Stromal cell of bone marrow (primary cell): ENCODE results near the gene FARS2.
"Not testable (repeated sequence)": the region's sequence is repeated elsewhere in the genome, so short reads cannot be mapped to it uniquely, and the experiment has no call there.

Experiments used
- DNase-seq: peaks from one replicate; pipeline ENCODE4 v3.0.0-alpha.2; 2012; ENCODE audit warnings: low read depth

FARS2 gene

DNA sequence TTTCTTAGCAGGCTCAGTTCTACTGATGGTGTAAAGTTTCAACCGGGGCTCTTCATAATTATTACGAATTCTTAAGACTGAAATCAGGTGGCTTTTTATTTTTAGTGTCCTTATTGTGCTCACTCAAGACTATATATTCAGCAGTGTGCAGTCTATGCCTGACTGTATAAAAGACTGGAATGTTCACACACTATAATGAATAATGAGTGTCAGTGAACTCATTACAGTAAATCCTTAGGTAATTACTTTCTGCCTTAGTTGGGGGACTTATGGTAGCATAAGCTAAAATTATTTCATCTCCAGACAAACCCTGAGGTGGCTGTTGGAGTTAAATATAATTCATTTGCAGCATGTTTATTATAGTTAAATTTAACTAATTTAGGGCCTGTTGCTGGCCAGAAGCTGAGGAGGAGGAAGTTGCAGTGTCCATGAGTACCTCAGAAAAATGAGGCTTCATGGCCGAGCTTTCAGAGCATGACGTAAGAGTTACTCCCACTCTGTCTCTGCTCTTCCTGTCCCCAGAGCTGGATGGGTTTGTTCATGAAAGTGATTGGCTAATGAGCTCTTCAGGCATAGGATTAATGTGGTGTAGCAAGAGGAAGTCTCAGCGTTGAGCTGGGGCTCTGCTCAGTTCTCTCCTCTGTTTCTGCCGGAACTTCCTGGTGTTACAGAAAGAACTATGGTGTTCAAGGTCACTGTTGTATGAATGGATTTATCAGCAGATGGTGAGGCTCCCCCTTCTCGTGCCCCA lies 409.7 kb downstream of the FARS2 start:
- no peak for DNase-seq

DNA sequence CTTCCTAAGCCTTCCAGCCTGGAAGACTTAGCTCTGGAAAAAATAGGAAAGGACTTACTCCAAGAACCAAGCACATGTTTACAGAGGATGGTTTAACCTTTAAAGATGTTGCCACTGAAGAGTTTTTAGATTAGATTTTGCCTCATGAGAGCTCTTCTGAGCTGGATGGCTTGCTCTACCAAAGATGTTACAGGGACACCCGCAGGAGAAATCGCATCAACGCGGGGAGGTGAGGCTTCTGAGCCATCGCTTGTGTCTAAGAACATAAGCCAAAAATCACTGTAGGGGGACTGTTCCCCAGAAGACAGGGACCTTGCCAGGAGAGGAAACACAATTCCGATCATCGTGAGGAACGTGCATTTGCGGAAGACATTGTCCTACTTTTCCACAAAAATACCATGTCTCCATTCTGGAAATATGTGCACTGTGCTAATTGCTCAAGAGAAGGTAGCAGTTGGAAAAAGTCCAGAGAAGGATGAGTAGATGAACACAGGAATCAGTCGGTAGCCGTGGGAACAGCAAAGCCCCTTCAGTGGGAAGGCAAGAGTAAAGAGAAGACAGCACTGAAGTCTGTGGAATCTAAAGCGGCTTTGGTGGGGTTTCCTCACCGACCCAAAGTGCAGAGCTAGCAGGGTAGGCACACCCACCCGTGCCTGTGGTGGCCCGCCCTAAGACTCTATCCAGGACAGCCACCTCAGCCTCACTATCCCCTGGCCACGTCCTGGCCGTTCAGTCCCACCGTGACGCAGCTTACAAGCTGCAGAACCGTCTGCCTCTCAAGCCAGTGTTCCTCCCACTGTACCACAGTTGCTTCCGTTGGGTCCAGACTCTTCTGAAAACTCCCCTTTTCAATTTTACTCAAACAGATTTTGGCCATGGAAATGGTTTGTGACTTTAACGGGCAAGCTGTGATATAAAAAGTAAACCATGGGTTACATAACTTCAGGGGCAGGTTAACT lies 410.6 kb downstream of the FARS2 start:
- peak; percentile 49 for DNase-seq

DNA sequence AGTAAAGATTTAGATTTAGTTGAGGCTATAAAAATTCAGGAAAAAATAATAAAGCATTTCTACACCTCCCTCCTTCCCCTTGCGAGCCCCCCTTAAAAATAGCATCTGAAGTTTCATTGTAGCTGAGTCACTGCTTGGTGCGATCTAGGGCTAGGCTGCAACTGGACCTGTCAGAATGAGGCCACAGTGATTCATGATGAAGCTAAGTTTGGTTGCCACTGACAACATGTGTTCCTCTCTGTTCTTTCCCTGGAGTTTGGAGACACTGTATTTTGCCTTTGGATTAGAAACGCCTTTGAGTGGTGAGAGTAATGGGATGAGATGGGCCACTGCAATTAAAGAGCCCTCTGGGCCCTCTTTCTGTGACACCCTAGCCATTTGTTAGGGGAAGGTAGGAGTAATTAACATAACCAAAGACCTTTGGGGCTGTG lies 411.3 kb downstream of the FARS2 start:
- peak; percentile 96 for DNase-seq

DNA sequence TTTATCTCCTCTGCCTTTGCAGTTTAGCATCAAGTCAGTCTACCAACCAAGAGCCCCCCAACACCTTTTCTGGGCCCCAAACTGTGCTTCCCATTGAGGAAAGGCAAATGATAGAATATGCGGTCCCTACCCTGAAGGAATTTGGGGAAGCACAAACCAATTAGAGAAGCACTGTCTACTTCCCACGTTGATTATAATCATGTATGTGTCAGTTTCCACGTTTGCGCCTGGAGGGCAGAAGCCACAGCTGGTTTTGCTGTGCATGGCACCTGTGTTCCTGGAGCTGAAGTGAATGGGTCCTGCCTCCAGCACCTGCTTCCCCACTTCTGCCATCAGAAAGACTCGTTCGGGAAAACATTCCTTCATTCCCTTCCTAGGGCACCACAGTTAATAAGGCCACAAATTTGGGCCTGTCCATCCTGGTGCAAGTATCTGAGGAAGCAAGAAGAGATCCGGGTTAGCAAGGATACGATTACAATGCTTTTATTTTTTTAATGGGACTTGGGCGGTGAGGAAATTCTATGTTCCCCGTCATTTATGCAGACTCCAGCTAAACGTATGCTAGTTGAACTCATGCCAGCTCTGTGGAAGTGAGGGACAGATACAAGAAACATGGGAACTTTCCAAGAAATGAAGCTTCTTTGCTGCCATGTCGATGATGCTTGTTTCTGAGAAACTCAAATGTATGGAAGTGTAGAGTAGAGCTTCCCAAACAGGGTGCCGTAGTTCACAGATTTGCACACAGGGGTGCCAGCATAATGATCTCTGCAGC lies 411.9 kb downstream of the FARS2 start:
- no peak for DNase-seq

DNA sequence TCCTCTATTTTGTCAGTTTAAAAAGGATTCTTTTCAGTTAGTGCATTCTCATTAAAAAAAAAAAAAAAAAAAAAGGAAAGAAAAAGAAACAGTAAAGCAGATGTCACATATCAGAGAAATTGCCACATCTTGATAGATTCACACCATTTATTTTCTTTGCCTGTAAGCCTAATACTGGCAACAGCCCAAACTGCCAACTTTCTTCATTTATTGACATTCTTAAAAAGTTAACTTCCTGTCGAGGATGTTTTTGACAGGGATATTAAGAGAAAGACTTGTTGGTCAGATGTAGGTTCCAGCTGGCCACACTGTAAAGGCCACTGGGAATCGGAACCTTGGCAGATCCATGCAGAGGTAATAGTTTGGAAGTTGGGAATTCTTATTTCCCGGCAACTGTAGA lies 412.8 kb downstream of the FARS2 start:
- no peak for DNase-seq

DNA sequence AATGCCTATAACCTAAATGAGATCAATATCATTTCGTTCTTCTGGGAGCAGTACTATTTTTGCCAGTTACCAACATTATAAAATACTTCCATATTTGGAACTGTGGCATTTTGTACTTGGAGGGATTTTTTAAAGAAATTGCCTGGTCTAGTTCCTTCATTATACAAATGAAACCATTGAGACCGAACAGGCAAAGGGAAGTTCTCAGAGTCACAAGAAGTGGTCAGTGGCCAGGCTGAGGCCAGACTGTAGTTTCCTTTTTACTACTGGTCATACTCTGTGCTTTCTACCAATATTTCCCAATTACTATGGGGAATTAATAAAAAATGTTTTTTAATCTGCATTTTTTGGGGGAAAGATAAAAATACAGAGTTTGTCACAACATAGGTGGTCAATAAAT lies 413.4 kb downstream of the FARS2 start:
- DNase-seq, result no peak

DNA sequence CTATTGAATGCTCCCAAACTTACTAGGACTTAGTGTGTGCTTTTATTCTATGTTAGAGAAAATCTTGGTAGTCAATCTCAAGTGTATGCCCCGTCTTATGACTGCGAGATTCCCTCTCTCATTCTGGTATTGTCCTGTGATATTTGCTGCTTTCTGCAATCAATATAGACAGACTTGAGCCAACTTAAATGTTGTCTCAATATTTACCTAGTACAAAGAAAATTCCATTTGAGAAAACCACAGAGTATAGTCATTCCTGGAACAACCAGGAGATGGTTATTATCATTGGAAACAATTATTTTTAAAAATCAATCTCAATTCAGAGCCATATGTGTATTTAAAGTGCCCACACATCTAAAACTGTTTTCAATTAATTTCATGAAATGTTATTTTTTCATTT lies 415.4 kb downstream of the FARS2 start:
- DNase-seq, result no peak

DNA sequence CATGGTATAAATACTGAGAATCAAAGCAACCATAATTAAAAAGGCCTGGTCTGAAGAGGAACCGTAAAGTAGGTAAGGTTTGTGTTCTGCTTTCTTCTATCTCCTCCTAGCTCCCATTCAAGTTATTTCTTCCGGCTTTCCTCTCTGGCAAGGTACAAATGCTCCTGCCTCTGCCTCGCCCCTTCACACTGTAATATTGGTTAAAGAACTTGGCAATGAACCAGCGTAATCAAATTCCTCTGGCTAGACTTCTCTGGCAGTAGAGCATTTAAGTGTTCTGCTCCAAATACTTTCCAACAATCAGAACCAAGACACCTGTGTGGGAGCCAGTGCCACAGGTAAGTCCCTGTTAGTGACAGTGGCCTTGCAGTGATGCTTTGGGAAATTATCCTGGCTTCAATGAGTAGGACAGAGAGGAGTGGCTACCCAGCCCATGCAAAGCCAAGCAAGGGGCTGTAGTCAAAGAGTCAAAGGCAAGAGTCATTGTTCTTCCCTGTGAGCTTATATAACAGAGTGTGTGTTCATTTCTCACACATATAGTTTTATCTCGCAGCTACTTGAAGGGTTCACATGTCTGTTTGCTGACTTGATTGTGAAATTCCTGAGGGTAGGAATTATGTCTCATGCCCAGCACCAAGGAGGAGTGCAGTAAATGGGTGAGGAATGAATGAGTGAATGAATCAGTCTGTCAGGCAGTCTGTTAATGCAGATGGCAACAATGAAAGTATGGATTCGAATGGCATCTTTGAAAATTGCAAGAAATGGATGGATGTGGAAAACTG lies 416.1 kb downstream of the FARS2 start:
- DNase-seq, result no peak

DNA sequence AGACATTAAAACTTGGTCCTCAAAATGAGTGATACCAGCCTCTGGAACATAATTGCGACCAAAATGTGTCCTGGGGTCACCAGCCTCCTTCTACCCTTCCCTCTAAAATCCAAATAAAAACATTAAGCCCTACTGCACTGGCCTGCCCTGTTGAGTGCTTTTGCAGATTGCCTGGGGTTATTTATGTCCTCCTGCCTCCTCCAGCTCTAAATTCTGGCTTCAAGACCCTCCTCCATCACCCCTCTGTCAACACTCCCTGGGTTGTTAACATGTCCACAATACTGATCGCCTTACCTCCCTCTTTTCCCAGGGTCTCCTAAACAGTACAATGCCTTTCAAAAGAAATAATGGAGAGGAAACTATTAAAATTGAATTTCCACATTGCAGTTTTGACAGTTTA lies 418.0 kb downstream of the FARS2 start:
- DNase-seq, result no peak

DNA sequence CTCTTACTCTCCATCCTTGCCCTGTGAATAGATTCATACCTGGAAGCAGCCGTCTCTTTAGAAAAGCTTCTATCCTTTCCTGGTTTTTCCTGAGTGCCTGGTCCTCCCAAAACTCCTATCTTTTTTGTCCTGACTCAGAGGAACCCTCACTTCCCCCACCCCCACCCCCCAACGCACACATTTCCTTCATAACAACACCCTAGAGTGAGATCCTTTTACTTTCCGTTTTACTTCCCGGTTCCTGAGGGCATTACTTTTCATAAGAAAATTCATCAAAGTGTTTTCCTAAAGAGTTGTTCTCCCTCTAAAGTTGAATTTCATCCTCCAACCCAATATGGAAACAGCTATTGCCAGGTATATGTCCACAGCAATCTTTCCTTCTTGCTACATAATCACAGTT lies 418.4 kb downstream of the FARS2 start:
- no peak for DNase-seq

DNA sequence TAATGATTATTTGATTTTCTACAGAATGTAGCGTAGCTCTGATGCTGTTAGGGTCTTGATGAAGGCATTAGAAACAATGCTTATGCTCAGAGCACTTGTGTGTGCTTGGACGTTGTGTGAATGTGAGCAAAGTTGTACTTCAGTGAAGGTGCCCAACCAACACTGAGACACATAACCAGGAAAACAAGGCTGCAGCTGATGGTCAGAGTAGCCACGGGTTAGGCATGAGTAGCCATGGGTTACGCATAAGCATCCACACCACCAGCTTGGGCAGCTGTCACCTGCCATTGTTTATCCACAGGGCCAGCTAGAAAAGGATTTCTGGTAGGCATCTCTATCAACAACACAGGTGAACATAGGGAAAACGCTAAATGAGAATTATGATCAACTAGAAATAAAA lies 418.8 kb downstream of the FARS2 start:
- no peak for DNase-seq

DNA sequence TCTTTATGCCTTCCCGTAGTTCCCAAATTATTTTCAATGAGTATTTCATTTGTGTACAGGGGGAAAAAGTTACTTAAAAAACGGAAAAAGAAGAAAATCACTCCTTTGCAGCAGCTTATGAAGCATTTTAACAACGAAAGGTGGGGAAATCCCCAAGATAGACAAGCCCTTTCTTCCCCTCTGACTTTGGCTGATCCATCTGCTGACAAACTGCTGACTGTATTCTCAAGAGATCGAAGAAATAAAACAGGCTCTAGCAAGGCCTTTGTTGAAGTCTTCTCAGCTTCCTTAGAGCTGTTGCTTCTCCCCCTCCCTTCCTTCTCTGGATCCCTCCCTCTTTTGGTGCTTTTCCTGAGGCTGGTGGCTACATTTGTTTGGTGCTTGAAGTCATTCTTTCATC lies 420.2 kb downstream of the FARS2 start:
- peak; percentile 77 for DNase-seq

DNA sequence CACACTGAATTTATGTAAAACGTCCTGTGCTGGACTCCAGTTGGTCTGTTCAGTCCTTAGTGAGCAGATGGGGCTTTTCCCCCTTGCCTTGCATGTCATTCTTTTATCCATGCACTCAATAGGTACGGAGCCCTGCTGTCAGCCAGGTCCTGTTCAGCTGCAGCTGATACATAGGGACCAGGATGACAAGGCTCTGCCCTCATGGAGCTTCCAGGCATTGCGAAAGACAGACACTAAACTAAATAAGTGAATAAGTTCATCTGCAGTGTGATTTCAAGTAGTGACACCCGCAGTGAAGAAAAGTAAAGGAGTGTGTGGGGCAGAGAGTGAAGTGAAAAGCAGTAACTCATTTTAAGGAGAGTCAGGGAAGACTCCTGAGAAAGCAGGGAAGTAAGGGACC lies 421.2 kb downstream of the FARS2 start:
- DNase-seq, result no peak

DNA sequence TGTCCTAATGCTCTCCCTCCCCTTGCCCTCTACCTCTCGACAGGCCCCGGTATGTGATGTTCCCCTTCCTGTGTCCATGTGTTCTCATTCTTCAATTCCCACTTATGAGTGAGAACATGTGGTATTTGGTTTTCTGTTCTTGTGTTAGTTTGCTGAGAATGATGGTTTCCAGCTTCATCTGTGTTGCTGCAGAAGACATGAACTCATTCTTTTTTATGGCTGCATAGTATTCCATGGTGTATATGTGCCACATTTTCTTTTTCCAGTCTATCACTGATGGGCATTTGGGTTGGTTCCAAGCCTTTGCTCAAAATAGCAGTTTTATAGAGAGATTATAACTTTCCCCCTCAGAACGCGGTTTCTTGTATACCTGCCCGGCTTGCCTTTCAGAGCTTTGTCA lies 422.4 kb downstream of the FARS2 start:
- not testable (repeated sequence) for DNase-seq

DNA sequence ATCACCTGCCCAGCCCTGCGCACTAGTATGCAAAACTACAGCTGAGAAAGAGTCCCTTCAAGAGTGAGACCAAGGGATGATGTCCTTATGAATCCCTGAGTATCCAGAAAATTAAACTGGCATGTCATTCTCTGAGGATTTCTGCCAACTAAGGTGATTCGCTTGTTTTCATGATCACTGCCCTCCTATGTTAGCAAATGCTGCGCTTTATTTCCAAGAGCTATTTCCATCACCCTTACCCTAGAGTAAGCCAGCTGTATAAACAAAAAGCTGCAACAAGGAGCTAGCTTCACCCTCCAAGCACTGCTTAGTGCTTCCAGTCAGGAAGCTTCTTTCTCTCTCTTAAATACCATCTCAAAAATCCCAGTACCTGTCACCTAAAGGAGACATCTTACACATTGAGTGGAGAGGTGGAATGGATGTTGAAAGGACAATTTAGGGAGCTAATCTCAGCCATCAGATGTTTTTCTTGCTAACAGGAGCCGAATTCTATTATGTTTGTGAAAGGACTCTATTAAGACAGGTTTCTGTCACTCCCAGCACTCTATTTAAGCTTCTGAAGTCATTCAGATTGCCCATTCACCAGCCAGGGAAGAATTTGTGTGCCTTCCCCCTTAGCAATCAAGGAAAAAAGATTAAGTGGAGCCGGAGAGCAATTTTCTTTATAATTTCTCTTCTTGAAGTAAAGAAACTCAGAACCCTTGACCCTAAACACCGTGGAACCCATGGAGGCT lies 423.2 kb downstream of the FARS2 start:
- DNase-seq, result peak; percentile 51

DNA sequence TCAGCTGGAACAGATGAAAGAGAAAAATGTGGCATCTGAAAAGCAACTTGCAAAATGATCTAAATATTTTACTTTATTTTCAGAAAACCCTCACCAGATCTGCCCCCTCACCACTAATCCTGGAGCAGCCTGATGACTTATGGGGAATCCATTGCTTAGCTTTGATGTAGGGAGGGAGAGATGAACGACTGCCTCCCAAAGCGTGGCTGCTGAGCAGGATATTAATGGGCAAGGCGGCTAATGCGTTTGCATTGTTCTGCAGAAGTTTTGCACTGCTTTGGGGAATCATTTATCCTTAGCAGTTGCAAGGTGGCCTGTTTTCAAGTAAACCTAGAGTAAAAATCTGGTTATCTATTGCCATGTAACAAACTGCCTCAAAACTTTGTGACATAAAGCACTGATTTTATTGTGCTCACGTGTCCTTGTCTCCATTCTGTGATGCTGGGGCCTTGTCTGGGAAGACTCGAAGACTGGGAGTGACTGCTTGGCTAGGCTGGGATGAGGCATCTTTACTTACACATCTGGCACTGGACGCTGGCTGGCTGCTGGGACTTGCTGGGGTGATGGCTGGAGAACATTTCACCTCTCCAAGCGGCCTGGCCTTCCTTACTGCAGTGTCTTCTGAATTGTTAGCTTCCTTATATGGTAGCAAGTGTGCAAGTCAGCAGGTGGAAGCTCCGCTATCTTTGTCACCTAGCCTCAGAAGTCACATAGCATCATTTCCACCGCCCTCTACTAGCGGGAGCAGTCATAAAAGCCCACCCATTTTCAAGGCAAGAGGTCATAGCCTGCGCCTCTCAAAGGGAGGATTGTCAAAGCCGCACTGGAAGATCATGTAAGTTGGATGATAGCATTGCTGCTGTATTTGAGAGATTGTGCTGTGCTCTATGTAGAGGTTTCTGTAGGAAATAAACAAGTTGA lies 432.2 kb downstream of the FARS2 start:
- DNase-seq, result no peak

DNA sequence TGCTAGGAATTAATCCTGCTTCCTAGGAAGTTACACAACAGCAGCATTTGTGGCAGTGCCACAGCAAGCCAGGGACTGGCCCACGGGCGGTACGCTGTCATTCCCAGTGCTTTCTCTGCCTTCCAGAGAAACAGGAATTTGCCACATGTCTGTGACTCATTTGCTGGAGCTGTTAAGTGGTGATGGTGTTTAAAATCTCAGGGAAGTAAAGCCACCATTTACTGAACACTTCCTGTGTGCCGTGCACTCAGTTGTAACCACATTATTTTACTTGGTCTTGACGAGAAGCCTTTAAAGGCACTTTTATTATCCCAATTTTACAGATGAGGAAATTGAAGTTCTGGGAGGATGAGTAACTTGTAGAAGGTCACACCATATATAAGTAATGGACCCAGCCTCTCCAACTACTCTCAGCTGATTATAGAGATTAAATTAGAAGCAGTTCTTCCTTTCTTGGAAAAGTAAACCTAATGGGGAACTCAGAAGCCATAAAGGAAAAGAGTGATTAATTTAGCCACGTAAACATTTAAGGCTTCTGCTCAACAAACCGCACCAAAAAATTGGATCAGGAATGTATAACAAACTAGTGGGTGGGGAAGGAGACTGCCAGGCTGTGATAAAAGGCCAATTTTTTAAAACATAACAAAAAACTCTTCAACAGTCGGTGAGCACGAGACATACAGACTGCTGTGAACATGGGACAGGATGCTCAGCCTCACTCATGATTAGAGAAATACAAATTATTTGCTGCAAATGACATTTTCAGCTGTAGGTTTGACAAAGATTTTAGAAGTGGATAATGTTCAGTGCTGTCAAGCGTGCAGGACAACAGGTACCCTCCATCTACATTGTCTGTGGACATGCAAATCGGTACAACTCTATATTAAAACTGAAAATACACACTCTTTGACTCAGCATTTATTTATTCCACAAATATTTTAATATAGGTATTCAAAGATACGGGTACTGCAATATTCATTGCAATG lies 434.2 kb downstream of the FARS2 start:
- DNase-seq, result peak; percentile 88

DNA sequence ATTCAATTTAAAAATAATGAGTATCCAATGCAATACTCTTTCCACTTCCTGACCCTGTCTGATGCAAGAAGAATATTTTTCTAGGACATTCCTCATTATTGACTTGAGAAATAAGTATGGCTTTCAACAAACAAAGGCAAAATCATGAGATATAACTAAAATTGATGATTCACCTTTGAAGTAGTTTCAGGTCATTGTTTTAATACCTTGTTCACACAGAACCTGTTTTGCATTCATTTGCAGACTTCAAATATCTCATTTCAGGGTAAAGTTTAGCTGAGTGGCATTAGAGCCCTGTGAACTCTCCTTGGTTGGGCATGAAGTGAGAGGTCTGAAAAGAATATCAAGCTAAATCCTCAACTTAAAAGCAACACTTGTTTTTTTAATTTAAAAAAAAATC lies 436.2 kb downstream of the FARS2 start:
- DNase-seq, result no peak

DNA sequence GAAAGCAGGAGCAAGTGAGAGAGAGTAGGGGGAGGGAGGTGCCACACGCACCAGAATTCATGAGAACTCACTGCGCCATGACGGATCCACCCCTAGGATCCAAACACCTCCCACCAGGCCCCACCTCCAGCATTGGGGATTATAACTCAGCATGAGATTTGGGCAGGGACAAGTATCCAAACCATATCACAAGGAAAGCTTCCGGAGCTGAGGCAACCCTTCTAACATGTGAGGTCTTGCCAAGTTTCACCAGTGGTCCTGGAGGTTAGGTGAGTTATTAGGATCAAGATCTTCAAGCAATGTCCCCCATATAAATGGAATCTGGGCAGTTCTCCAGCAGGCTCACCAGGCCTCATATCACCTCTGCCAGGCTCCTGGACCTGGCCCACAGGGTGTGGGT lies 437.0 kb downstream of the FARS2 start:
- DNase-seq, result no peak
